Measurements from ENCODE around the gene BEAN1.

- TF ChIP-seq CTCF (conservative IDR thresholded peaks at IDR 0.05 in 1 of 2, IDR thresholded peaks at IDR 0.05 in 1 of 2; ENCODE audit: low read depth in 1 of 2, low read length in 2 of 2), result no peak
- no peak for TF ChIP-seq EZH2 (IDR thresholded peaks at IDR 0.05; ENCODE audit: low read length, missing control alignments)
Measured at GRCh38 chr16:66389256-66390176, 37.6 kb upstream of the BEAN1 start.

Data from fibroblast of lung (primary cell).